ENCODE results near the gene NEUROG2. TPM values are rescaled to one million over a fixed set of nuclear protein-coding genes. Genes with fewer than 3 reads are reported as not detected.

NEUROG2 gene
- not detected for total RNA-seq

GRCh38 chr4:112516066-112516470 is at the start of gene NEUROG2:
Gene NEUROG2 (minus strand): TSS chr4:112516180. CDS start chr4:112515475, 705 bp downstream.
- no peak for ATAC-seq
- Histone ChIP-seq H3K9me3 (no peaks in the 10 kb centered on the region), H3K4me3 (peak within 1 kb of the TSS in 1 of 2 donors; percentile 28), H3K36me3 (replicated peaks in 1 of 2; ENCODE audit: insufficient read depth in 1 of 2, low read depth in 2 of 2) (no peaks in the 10 kb centered on the region), H3K27ac (no peak within 1 kb of the TSS), H3K4me1 (peaks cover 38% of the 10 kb centered on the region), H3K27me3 (peaks cover 3 to 56% of the 10 kb centered on the region in 2 donors)
- 1 to 2% methylated on average over 11 to 14 of the region's 15 CpGs for WGBS, 2 donors
- no peak for DNase-seq
- TF ChIP-seq CTCF (IDR thresholded peaks at IDR 0.05) (no peak), POLR2A (IDR thresholded peaks at IDR 0.05) (no peak)
- intact Hi-C loops (cut with DNase I), result no loop called here

GRCh38 chr4:112564706-112565270 is 48.8 kb upstream of the NEUROG2 start:
- no peak overlapping the region for H3K4me3 ChIP-seq
- intact Hi-C loops (cut with DNase I), result no loop called here
- H3K9me3 ChIP-seq, result no peaks in the 10 kb centered on the region
- ATAC-seq (no peak), DNase-seq (no peak)
- H3K27ac ChIP-seq, result no peak overlapping the region
- no peaks in the 10 kb centered on the region for H3K4me1 ChIP-seq
- no peaks in the 10 kb centered on the region for H3K27me3 ChIP-seq
- no peaks in the 10 kb centered on the region for H3K36me3 ChIP-seq (replicated peaks in 1 of 2; ENCODE audit: insufficient read depth in 1 of 2, low read depth in 2 of 2)
- WGBS, 2 donors, result 93 to 97% methylated on average over 25 of the region's 25 CpGs
- TF ChIP-seq CTCF (IDR thresholded peaks at IDR 0.05) (no peak), POLR2A (IDR thresholded peaks at IDR 0.05) (no peak)

- no peaks in the 10 kb centered on the region for H3K4me1 ChIP-seq
- no peaks in the 10 kb centered on the region for H3K36me3 ChIP-seq (replicated peaks in 1 of 2; ENCODE audit: insufficient read depth in 1 of 2, low read depth in 2 of 2)
- H3K27ac ChIP-seq, result no peak overlapping the region
- WGBS, 2 donors, result 90 to 92% methylated on average over 4 of the region's 4 CpGs
- H3K9me3 ChIP-seq, result no peaks in the 10 kb centered on the region
- DNase-seq, result no peak
- no peaks in the 10 kb centered on the region for H3K27me3 ChIP-seq
- intact Hi-C loops (cut with DNase I), result no loop called here
- ATAC-seq, result no peak
- TF ChIP-seq POLR2A (IDR thresholded peaks at IDR 0.05) (no peak), CTCF (IDR thresholded peaks at IDR 0.05) (no peak)
- H3K4me3 ChIP-seq, result no peak overlapping the region
These were observed 47.6 kb upstream of the NEUROG2 start for GRCh38 chr4:112563431-112564200.

- TF ChIP-seq POLR2A (IDR thresholded peaks at IDR 0.05), result no peak
- TF ChIP-seq CTCF (IDR thresholded peaks at IDR 0.05), result no peak
- H3K4me1 ChIP-seq, result no peaks in the 10 kb centered on the region
- DNase-seq, result no peak
- no peaks in the 10 kb centered on the region for H3K36me3 ChIP-seq (replicated peaks in 1 of 2; ENCODE audit: insufficient read depth in 1 of 2, low read depth in 2 of 2)
- no peak for ATAC-seq
- H3K27ac ChIP-seq, result no peak overlapping the region
- no peak overlapping the region for H3K4me3 ChIP-seq
- intact Hi-C loops (cut with DNase I), result no loop called here
- no peaks in the 10 kb centered on the region for H3K9me3 ChIP-seq
- 88 to 92% methylated on average over 2 of the region's 2 CpGs for WGBS, 2 donors
- H3K27me3 ChIP-seq, result no peaks in the 10 kb centered on the region
These were observed 46.4 kb upstream of the NEUROG2 start for GRCh38 chr4:112562254-112562879.
